Gastrocnemius medialis (tissue), 4 donors: ENCODE data around the gene OR2L13.

Source experiments
- CTCF ChIP-seq, 5 experiments: fragments of 450-650 bp in 3 of 5; fragments of 200-600 bp in 2 of 5; sonication (generic) in 2 of 5; IDR thresholded peaks in 4 of 5; conservative IDR thresholded peaks in 1 of 5; 1 replicate in 4 of 5; 2 replicates in 1 of 5; pipeline ENCODE4 v1.5.1; 2016 to 2019; ENCODE audit warnings: antibody characterized with exemption in 5 of 5, mild to moderate bottlenecking in 3 of 5, moderate library complexity in 3 of 5
- POLR2A ChIP-seq, 2 donors: fragments of 450-650 bp; IDR thresholded peaks; one replicate each; pipeline ENCODE4 v1.6.1; 2017; ENCODE audit warnings: antibody characterized with exemption in 2 of 2, mild to moderate bottlenecking in 2 of 2, moderate library complexity in 2 of 2

DNA sequence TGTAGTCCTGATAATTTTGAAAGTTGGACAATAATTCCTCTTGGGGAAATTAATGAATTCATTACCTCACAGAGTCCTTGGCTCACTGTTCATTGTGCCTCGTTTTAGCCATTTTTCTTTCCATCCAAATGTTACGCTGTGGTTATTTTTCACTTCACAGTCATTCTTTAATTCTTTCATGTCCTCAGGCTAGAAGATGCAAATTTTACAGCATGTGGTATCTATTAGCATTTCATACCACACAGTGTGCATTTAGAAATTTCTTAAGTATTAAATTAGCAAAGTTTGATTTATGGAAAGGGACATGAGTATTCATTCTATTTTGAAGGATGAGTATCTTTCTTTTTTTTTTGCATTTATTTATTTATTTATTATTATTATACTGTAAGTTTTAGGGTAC lies 29.9 kb upstream of the OR2L13 start:
- TF ChIP-seq CTCF (IDR thresholded peaks at IDR 0.05 in 4 of 5, conservative IDR thresholded peaks at IDR 0.05 in 1 of 5) (no peak), POLR2A (IDR thresholded peaks at IDR 0.05) (no peak)
